Hematopoietic multipotent progenitor cell treated with erythropoietin and hydrocortisone succinate and interleukin-3 and kit ligand, for 6 days (in vitro differentiated cells): ENCODE results near the gene KLF3.
A peak's percentile ranks its signal among the peaks of the same experiment; 100 is the strongest.

ENCODE experiments used
- DNase-seq: peaks from one replicate; pipeline ENCODE4 v3.0.0-alpha.2; 2015

Gene KLF3

GRCh38 chr4:38656111-38656510, 7.9 kb upstream of the KLF3 start:
- no peak for DNase-seq

GRCh38 chr4:38659346-38659745, 4.7 kb upstream of the KLF3 start:
- DNase-seq = no peak

- no peak for DNase-seq
Measured at GRCh38 chr4:38660838-38661237, 3.2 kb upstream of the KLF3 start.

GRCh38 chr4:38661371-38661770, 2.6 kb upstream of the KLF3 start:
- no peak for DNase-seq

- DNase-seq = peak; percentile 55
Measured at GRCh38 chr4:38662522-38663089, 1.4 kb upstream of the KLF3 start.

GRCh38 chr4:38663090-38663800, 754 bp upstream of the KLF3 start:
- DNase-seq = peak; percentile 52

- DNase-seq = peak; percentile 74
Measured at GRCh38 chr4:38664706-38665401, 855 bp downstream of the KLF3 start.

GRCh38 chr4:38665551-38666411, 1.8 kb downstream of the KLF3 start:
- no peak for DNase-seq

GRCh38 chr4:38666766-38667084, 2.7 kb downstream of the KLF3 start:
- DNase-seq = no peak

- peak; percentile 99 for DNase-seq
Measured at GRCh38 chr4:38667085-38667893, 3.3 kb downstream of the KLF3 start.

GRCh38 chr4:38668203-38668971, 4.4 kb downstream of the KLF3 start:
- DNase-seq = no peak

GRCh38 chr4:38669208-38669607, 5.2 kb downstream of the KLF3 start:
- DNase-seq = peak; percentile 83

- no peak for DNase-seq
Measured at GRCh38 chr4:38670109-38670901, 6.3 kb downstream of the KLF3 start.

GRCh38 chr4:38670939-38671591, 7.1 kb downstream of the KLF3 start:
- DNase-seq = no peak

- no peak for DNase-seq
Measured at GRCh38 chr4:38671592-38671940, 7.6 kb downstream of the KLF3 start.

- DNase-seq = no peak
Measured at GRCh38 chr4:38672074-38672396, 8.0 kb downstream of the KLF3 start.

GRCh38 chr4:38672397-38673129, 8.6 kb downstream of the KLF3 start:
- DNase-seq = peak; percentile 86

- peak; percentile 95 for DNase-seq
Measured at GRCh38 chr4:38673130-38673978, 9.4 kb downstream of the KLF3 start.
